GM12892 (cell line): ENCODE results near the gene MACROD1.

Experiments used
- POLR2A ChIP-seq: IDR thresholded peaks from 2 replicates; pipeline ENCODE4 v1.6.1; 2011; ENCODE audit warnings: low read depth, low read length, control low read depth
- POLR2AphosphoS5 ChIP-seq: IDR thresholded peaks from 2 replicates; pipeline ENCODE4 v1.6.1; 2011; ENCODE audit warnings: low read depth, low read length, control low read depth
- TAF1 ChIP-seq: IDR thresholded peaks from 2 replicates; pipeline ENCODE4 v1.6.1; 2011; ENCODE audit warnings: low read depth, mild to moderate bottlenecking, control low read depth, low read length, borderline replicate concordance

GRCh38 chr11:64003807-64004589 lies 161.9 kb downstream of the MACROD1 start:
- TF ChIP-seq POLR2A = no peak
- TF ChIP-seq POLR2AphosphoS5 = no peak
- TF ChIP-seq TAF1 = no peak
